Fibroblast of lung (primary cell): ENCODE data around the gene ITCH.

Experiments used
- CTCF ChIP-seq, 2 donors: IDR thresholded peaks in 1 of 2; conservative IDR thresholded peaks in 1 of 2; 1 replicate in 1 of 2; 2 replicates in 1 of 2; pipeline ENCODE4 v1.5.1; 2011 to 2012; ENCODE audit warnings: low read length in 2 of 2, control low read depth in 1 of 2, inconsistent platforms in 1 of 2, low read depth in 1 of 2, mild to moderate bottlenecking in 1 of 2
- EZH2 ChIP-seq: IDR thresholded peaks from 2 replicates; pipeline ENCODE4 v1.5.1; 2012; ENCODE audit warnings: low read length, control low read depth, mild to moderate bottlenecking; ENCODE audit errors: missing control alignments

- no peak for TF ChIP-seq EZH2
- no peak for TF ChIP-seq CTCF (conservative IDR thresholded peaks at IDR 0.05 in 1 of 2, IDR thresholded peaks at IDR 0.05 in 1 of 2; ENCODE audit: low read depth in 1 of 2, low read length in 2 of 2)
Measured at GRCh38 chr20:34539756-34540155, 176.7 kb downstream of the ITCH start.
